ENCODE measurements around the gene UPF2.

UPF2 gene

GRCh38 chr10:11880151-11881029, 162.2 kb downstream of the UPF2 start:
- DNase-seq (ENCODE audit: low read depth) = no peak

GRCh38 chr10:11879387-11880094, 163.1 kb downstream of the UPF2 start:
- no peak for DNase-seq (ENCODE audit: low read depth)
- no peak for TF ChIP-seq MAX (IDR thresholded peaks at IDR 0.05; ENCODE audit: low read depth, low read length)
- TF ChIP-seq MYC (IDR thresholded peaks at IDR 0.05; ENCODE audit: low read depth, low read length) = no peak
- TF ChIP-seq POLR2A (IDR thresholded peaks at IDR 0.05; ENCODE audit: extremely low read depth, insufficient read length) = no peak
- TF ChIP-seq CTCF (IDR thresholded peaks at IDR 0.05; ENCODE audit: low read depth, low read length) = no peak
- H3K4me3 ChIP-seq (ENCODE audit: low read depth, low read length) = no peak overlapping the region

More at GRCh38 chr10:11880151-11881029, 162.2 kb downstream of the UPF2 start:
- H3K4me3 ChIP-seq (ENCODE audit: low read depth, low read length) = no peak overlapping the region
- TF ChIP-seq CTCF (IDR thresholded peaks at IDR 0.05; ENCODE audit: low read depth, low read length) (no peak), MYC (IDR thresholded peaks at IDR 0.05; ENCODE audit: low read depth, low read length) (no peak), MAX (IDR thresholded peaks at IDR 0.05; ENCODE audit: low read depth, low read length) (no peak), POLR2A (IDR thresholded peaks at IDR 0.05; ENCODE audit: extremely low read depth, insufficient read length) (no peak)

GRCh38 chr10:11878776-11879175, 163.8 kb downstream of the UPF2 start:
- no peak for DNase-seq (ENCODE audit: low read depth)
- TF ChIP-seq CTCF (IDR thresholded peaks at IDR 0.05; ENCODE audit: low read depth, low read length) = no peak
- TF ChIP-seq MYC (IDR thresholded peaks at IDR 0.05; ENCODE audit: low read depth, low read length) = no peak
- no peak overlapping the region for H3K4me3 ChIP-seq (ENCODE audit: low read depth, low read length)

GRCh38 chr10:11877591-11877905, 165.1 kb downstream of the UPF2 start:
- TF ChIP-seq MAX (IDR thresholded peaks at IDR 0.05; ENCODE audit: low read depth, low read length) (no peak), POLR2A (IDR thresholded peaks at IDR 0.05; ENCODE audit: extremely low read depth, insufficient read length) (no peak), MYC (IDR thresholded peaks at IDR 0.05; ENCODE audit: low read depth, low read length) (no peak), CTCF (IDR thresholded peaks at IDR 0.05; ENCODE audit: low read depth, low read length) (no peak)
- H3K4me3 ChIP-seq (ENCODE audit: low read depth, low read length) = no peak overlapping the region
- no peak for DNase-seq (ENCODE audit: low read depth)

- DNase-seq (ENCODE audit: low read depth) = no peak
- TF ChIP-seq CTCF (IDR thresholded peaks at IDR 0.05; ENCODE audit: low read depth, low read length) (no peak), MAX (IDR thresholded peaks at IDR 0.05; ENCODE audit: low read depth, low read length) (no peak), MYC (IDR thresholded peaks at IDR 0.05; ENCODE audit: low read depth, low read length) (no peak), POLR2A (IDR thresholded peaks at IDR 0.05; ENCODE audit: extremely low read depth, insufficient read length) (no peak)
- H3K4me3 ChIP-seq (ENCODE audit: low read depth, low read length) = no peak overlapping the region
These were observed 165.6 kb downstream of the UPF2 start for GRCh38 chr10:11876805-11877590.

Measured in NB4 (cell line).